HG03520 (cell line): ENCODE results near the gene SIGLECL1.

Experiments used
- ATAC-seq: cut with Tn5 transposase; IDR thresholded peaks from one replicate; pipeline ENCODE4 v1.9.1; 2021; ENCODE audit warnings: mild to moderate bottlenecking, moderate library complexity; ENCODE audit not compliant: unreplicated experiment

The SIGLECL1 gene

GRCh38 chr19:51295382-51296126 lies 44.7 kb downstream of the SIGLECL1 start:
- no peak for ATAC-seq

GRCh38 chr19:51296336-51297093 lies 45.6 kb downstream of the SIGLECL1 start:
- no peak for ATAC-seq

GRCh38 chr19:51297406-51297805 lies 46.5 kb downstream of the SIGLECL1 start:
- no peak for ATAC-seq

GRCh38 chr19:51301266-51301665 lies 50.4 kb downstream of the SIGLECL1 start:
- no peak for ATAC-seq

- ATAC-seq = no peak
Measured at GRCh38 chr19:51305479-51305878, 54.6 kb downstream of the SIGLECL1 start.

- ATAC-seq = no peak
Measured at GRCh38 chr19:51311351-51312257, 60.7 kb downstream of the SIGLECL1 start, which contains the start of gene IGLON5. Gene IGLON5, plus strand, starts transcription at chr19:51311644. Its CDS starts 204 bp downstream, at chr19:51311848.

- no peak for ATAC-seq
Measured at GRCh38 chr19:51316688-51317087, 65.8 kb downstream of the SIGLECL1 start.

GRCh38 chr19:51317376-51317775 lies 66.5 kb downstream of the SIGLECL1 start:
- no peak for ATAC-seq

GRCh38 chr19:51317968-51318367 lies 67.1 kb downstream of the SIGLECL1 start:
- ATAC-seq = no peak
